K562 (cell line): ENCODE measurements around the gene CMIP. TPM values are rescaled to one million over a fixed set of nuclear protein-coding genes. Genes with fewer than 3 reads are reported as not detected.

Experiments used
- MTA3 ChIP-seq: fragments of 450-650 bp; formaldehyde crosslinking; IDR thresholded peaks from 2 replicates; pipeline ENCODE4 v1.6.1; 2017; ENCODE audit warnings: mild to moderate bottlenecking, borderline replicate concordance
- YBX1 ChIP-seq: fragments of 450-650 bp; IDR thresholded peaks from 2 replicates; pipeline ENCODE4 v1.7.1; 2016; ENCODE audit warnings: mild to moderate bottlenecking
- polyA plus RNA-seq, 8 experiments: library from polyadenylated mRNA; depleted of rRNA in 4 of 8; stranded (reverse) in 5 of 8; unstranded in 3 of 8; fragments of >200 nt; fragmentation: Nextera tagmentation in 2 of 8; fragmentation: Illumina TruSeq in 1 of 8; extraction: Ambion mirVana in 2 of 8; extraction: Trizol in 1 of 8; gene quantifications; 2 replicates each; pipeline versions ENCODE4 v1.2.1 to v1.2.3, GENCODE V29; 2011 to 2014; ENCODE audit warnings: inconsistent platforms in 1 of 8, missing spikeins in 1 of 8
- total RNA-seq, 7 experiments: library from RNA; depleted of rRNA in 6 of 7; stranded (reverse); fragments of >200 nt in 6 of 7; fragmentation: Illumina TruSeq in 2 of 7; extraction: Trizol in 2 of 7; gene quantifications; 2 replicates each; pipeline versions ENCODE4 v1.2.1 to v1.2.3, GENCODE V29; 2011 to 2021; ENCODE audit warnings: low replicate concordance in 1 of 7
- TF ChIP-seq, protein P1 (sequence below): fragments of 250-450 bp; sonication (Bioruptor Pico); IDR thresholded peaks from 2 replicates; pipeline ENCODE4 v1.4.0; 2020
- TF ChIP-seq, protein P2 (sequence below), 3 experiments: fragments of 200-800 bp in 1 of 3; fragments of 250-450 bp in 1 of 3; fragments of 450-650 bp in 1 of 3; sonication (Bioruptor Pico) in 1 of 3; sonication (Bioruptor generic) in 1 of 3; formaldehyde crosslinking in 1 of 3; IDR thresholded peaks; 2 replicates each; pipeline versions ENCODE4 v1.6.1 to v1.8.0; 2016 to 2022; ENCODE audit warnings: mild to moderate bottlenecking in 2 of 3, missing genetic modification characterization in 2 of 3, missing compliant biosample characterization in 1 of 3, moderate library complexity in 1 of 3
- TF ChIP-seq, protein P3 (sequence below): sonication (generic); formaldehyde crosslinking; IDR thresholded peaks from 2 replicates; pipeline ENCODE4 v1.8.1; 2023; ENCODE audit warnings: missing genetic modification reagents, mild to moderate bottlenecking, borderline replicate concordance

CMIP gene
- total and polyA plus RNA-seq, 9 of the 15 experiments (the other 6 are each of a cell fraction or from before 2014, with no cell fraction given), result 0.94 to 82.5 (median 10.3) TPM

DNA sequence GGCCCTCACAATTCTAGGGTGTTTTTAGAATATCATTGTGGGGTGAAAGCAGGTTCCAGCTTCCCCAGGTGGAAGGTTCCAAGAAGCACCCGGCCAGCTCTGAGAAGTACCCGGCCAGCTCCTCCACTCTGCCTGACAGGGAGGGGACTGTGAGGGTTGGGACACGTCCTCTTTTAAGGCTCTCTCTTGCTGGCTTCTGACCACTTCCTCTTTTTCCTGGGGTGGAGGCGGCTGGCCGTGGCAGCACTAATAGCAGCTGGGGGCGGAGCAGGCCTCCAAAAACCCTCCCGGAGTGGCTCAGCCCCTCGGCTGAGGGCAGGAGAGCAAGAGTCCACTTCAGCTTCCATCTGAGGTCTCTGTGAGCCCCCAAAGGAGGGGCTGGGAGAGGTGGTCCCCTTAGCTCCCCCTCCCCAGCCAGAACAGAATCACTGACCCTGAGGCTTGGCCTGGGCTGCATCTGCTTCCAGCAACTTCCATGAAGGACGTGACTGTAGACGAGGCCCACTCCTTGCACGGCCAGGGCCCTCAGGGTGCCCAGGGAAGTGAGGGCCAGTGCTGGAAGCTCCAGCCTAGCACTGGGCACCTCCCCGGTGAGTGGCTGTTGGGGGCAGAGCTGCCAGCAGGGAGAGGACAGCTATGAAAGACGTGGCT is 307.7 kb downstream of the CMIP start (continued):
- TF ChIP-seq, protein P1, sequence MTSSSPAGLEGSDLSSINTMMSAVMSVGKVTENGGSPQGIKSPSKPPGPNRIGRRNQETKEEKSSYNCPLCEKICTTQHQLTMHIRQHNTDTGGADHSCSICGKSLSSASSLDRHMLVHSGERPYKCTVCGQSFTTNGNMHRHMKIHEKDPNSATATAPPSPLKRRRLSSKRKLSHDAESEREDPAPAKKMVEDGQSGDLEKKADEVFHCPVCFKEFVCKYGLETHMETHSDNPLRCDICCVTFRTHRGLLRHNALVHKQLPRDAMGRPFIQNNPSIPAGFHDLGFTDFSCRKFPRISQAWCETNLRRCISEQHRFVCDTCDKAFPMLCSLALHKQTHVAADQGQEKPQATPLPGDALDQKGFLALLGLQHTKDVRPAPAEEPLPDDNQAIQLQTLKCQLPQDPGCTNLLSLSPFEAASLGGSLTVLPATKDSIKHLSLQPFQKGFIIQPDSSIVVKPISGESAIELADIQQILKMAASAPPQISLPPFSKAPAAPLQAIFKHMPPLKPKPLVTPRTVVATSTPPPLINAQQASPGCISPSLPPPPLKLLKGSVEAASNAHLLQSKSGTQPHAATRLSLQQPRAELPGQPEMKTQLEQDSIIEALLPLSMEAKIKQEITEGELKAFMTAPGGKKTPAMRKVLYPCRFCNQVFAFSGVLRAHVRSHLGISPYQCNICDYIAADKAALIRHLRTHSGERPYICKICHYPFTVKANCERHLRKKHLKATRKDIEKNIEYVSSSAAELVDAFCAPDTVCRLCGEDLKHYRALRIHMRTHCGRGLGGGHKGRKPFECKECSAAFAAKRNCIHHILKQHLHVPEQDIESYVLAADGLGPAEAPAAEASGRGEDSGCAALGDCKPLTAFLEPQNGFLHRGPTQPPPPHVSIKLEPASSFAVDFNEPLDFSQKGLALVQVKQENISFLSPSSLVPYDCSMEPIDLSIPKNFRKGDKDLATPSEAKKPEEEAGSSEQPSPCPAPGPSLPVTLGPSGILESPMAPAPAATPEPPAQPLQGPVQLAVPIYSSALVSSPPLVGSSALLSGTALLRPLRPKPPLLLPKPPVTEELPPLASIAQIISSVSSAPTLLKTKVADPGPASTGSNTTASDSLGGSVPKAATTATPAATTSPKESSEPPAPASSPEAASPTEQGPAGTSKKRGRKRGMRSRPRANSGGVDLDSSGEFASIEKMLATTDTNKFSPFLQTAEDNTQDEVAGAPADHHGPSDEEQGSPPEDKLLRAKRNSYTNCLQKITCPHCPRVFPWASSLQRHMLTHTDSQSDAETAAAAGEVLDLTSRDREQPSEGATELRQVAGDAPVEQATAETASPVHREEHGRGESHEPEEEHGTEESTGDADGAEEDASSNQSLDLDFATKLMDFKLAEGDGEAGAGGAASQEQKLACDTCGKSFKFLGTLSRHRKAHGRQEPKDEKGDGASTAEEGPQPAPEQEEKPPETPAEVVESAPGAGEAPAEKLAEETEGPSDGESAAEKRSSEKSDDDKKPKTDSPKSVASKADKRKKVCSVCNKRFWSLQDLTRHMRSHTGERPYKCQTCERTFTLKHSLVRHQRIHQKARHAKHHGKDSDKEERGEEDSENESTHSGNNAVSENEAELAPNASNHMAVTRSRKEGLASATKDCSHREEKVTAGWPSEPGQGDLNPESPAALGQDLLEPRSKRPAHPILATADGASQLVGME, result peak; percentile 69; the same call in 1 of the 2 replicates
- no peak for TF ChIP-seq YBX1
- TF ChIP-seq MTA3, result peak; percentile 86
- TF ChIP-seq, protein P2, sequence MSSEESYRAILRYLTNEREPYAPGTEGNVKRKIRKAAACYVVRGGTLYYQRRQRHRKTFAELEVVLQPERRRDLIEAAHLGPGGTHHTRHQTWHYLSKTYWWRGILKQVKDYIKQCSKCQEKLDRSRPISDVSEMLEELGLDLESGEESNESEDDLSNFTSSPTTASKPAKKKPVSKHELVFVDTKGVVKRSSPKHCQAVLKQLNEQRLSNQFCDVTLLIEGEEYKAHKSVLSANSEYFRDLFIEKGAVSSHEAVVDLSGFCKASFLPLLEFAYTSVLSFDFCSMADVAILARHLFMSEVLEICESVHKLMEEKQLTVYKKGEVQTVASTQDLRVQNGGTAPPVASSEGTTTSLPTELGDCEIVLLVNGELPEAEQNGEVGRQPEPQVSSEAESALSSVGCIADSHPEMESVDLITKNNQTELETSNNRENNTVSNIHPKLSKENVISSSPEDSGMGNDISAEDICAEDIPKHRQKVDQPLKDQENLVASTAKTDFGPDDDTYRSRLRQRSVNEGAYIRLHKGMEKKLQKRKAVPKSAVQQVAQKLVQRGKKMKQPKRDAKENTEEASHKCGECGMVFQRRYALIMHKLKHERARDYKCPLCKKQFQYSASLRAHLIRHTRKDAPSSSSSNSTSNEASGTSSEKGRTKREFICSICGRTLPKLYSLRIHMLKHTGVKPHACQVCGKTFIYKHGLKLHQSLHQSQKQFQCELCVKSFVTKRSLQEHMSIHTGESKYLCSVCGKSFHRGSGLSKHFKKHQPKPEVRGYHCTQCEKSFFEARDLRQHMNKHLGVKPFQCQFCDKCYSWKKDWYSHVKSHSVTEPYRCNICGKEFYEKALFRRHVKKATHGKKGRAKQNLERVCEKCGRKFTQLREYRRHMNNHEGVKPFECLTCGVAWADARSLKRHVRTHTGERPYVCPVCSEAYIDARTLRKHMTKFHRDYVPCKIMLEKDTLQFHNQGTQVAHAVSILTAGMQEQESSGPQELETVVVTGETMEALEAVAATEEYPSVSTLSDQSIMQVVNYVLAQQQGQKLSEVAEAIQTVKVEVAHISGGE (CRISPR knock-in tag; IDR thresholded peaks at IDR 0.05), result peak in 2 of 3 experiments; percentile 66 to 92; a peak in 4 of 6 replicates
- TF ChIP-seq, protein P3, sequence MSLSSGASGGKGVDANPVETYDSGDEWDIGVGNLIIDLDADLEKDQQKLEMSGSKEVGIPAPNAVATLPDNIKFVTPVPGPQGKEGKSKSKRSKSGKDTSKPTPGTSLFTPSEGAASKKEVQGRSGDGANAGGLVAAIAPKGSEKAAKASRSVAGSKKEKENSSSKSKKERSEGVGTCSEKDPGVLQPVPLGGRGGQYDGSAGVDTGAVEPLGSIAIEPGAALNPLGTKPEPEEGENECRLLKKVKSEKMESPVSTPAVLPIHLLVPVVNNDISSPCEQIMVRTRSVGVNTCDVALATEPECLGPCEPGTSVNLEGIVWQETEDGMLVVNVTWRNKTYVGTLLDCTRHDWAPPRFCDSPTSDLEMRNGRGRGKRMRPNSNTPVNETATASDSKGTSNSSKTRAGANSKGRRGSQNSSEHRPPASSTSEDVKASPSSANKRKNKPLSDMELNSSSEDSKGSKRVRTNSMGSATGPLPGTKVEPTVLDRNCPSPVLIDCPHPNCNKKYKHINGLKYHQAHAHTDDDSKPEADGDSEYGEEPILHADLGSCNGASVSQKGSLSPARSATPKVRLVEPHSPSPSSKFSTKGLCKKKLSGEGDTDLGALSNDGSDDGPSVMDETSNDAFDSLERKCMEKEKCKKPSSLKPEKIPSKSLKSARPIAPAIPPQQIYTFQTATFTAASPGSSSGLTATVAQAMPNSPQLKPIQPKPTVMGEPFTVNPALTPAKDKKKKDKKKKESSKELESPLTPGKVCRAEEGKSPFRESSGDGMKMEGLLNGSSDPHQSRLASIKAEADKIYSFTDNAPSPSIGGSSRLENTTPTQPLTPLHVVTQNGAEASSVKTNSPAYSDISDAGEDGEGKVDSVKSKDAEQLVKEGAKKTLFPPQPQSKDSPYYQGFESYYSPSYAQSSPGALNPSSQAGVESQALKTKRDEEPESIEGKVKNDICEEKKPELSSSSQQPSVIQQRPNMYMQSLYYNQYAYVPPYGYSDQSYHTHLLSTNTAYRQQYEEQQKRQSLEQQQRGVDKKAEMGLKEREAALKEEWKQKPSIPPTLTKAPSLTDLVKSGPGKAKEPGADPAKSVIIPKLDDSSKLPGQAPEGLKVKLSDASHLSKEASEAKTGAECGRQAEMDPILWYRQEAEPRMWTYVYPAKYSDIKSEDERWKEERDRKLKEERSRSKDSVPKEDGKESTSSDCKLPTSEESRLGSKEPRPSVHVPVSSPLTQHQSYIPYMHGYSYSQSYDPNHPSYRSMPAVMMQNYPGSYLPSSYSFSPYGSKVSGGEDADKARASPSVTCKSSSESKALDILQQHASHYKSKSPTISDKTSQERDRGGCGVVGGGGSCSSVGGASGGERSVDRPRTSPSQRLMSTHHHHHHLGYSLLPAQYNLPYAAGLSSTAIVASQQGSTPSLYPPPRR (CRISPR knock-in tag), result no peak
